Ishikawa (cell line): ENCODE results near the gene DDIAS.

Experiments used
- CEBPB ChIP-seq: IDR thresholded peaks from 2 replicates; pipeline ENCODE4 v1.6.1; 2012
- CREB1 ChIP-seq: IDR thresholded peaks from 2 replicates; pipeline ENCODE4 v1.6.1; 2012; ENCODE audit warnings: low read depth
- EP300 ChIP-seq: IDR thresholded peaks from 2 replicates; pipeline ENCODE4 v1.6.1; 2012; ENCODE audit warnings: borderline replicate concordance
- NFIC ChIP-seq: IDR thresholded peaks from 2 replicates; pipeline ENCODE4 v1.6.1; 2012
- RAD21 ChIP-seq: IDR thresholded peaks from 2 replicates; pipeline ENCODE4 v1.6.1; 2012; ENCODE audit warnings: low read depth
- YY1 ChIP-seq: IDR thresholded peaks from 2 replicates; pipeline ENCODE4 v1.6.1; 2012; ENCODE audit warnings: low read depth
- ZBTB7A ChIP-seq: IDR thresholded peaks from 2 replicates; pipeline ENCODE4 v1.6.1; 2012; ENCODE audit warnings: low read depth
- TF ChIP-seq, protein P1 (sequence below): IDR thresholded peaks from 2 replicates; pipeline ENCODE4 v1.6.1; 2012; ENCODE audit warnings: low read depth, mild to moderate bottlenecking
- TF ChIP-seq, protein P2 (sequence below): IDR thresholded peaks from 2 replicates; pipeline ENCODE4 v1.6.1; 2012

DNA sequence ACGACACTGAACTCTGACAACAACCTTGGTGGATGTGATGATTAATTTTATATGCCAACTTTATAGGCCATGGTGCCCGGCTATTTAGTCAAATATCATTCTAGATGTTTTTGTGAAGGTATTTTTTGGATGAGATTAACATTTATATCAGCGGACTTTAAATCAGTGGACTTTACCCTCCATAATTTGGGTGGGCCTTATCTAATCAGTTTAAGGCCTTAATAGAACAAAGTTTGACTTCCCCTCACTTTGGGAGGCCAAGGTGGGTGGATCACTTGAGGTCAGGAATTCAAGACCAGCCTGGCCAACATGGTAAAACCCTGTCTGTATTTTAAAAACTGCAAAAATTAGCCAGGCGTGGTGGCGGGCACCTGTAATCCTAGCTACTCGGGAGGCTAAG is 5.4 kb upstream of the DDIAS start:
- TF ChIP-seq, protein P1, sequence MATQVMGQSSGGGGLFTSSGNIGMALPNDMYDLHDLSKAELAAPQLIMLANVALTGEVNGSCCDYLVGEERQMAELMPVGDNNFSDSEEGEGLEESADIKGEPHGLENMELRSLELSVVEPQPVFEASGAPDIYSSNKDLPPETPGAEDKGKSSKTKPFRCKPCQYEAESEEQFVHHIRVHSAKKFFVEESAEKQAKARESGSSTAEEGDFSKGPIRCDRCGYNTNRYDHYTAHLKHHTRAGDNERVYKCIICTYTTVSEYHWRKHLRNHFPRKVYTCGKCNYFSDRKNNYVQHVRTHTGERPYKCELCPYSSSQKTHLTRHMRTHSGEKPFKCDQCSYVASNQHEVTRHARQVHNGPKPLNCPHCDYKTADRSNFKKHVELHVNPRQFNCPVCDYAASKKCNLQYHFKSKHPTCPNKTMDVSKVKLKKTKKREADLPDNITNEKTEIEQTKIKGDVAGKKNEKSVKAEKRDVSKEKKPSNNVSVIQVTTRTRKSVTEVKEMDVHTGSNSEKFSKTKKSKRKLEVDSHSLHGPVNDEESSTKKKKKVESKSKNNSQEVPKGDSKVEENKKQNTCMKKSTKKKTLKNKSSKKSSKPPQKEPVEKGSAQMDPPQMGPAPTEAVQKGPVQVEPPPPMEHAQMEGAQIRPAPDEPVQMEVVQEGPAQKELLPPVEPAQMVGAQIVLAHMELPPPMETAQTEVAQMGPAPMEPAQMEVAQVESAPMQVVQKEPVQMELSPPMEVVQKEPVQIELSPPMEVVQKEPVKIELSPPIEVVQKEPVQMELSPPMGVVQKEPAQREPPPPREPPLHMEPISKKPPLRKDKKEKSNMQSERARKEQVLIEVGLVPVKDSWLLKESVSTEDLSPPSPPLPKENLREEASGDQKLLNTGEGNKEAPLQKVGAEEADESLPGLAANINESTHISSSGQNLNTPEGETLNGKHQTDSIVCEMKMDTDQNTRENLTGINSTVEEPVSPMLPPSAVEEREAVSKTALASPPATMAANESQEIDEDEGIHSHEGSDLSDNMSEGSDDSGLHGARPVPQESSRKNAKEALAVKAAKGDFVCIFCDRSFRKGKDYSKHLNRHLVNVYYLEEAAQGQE, result no peak
- TF ChIP-seq NFIC (no peak), YY1 (no peak), RAD21 (no peak), EP300 (no peak), CEBPB (no peak), CREB1 (no peak), ZBTB7A (no peak)
- TF ChIP-seq, protein P2, sequence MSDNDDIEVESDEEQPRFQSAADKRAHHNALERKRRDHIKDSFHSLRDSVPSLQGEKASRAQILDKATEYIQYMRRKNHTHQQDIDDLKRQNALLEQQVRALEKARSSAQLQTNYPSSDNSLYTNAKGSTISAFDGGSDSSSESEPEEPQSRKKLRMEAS, result no peak
